22Rv1 (cell line): ENCODE data around the gene MDK.

Source experiments
- ZFX ChIP-seq: fragments of 450-650 bp; IDR thresholded peaks from 2 replicates; pipeline ENCODE4 v1.6.1; 2017; ENCODE audit warnings: antibody characterized with exemption, borderline replicate concordance
- TF ChIP-seq, protein P1 (sequence below): fragments of 450-650 bp; IDR thresholded peaks from 2 replicates; pipeline ENCODE4 v1.5.1; 2017; ENCODE audit warnings: mild to moderate bottlenecking

DNA sequence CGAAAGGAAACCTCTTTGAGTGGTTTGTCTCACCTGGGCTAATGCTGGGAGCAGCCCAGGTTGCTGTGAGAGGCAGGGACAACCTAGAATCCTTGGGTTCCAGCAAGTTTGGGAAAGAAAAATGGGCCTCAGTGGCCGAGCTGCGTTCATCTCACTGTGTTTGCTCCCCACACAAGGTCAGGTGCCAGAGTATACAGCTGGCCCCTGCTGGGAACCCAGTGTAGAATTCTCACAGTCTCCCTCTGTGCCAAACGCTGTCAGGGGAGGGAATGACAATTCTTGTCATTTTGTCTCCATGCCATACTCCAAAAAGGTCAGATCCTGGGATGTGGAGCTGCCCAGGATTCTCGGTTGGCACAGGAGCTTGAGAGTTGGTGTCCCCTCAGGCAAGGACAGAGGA is 29.9 kb upstream of the MDK start:
- TF ChIP-seq, protein P1, sequence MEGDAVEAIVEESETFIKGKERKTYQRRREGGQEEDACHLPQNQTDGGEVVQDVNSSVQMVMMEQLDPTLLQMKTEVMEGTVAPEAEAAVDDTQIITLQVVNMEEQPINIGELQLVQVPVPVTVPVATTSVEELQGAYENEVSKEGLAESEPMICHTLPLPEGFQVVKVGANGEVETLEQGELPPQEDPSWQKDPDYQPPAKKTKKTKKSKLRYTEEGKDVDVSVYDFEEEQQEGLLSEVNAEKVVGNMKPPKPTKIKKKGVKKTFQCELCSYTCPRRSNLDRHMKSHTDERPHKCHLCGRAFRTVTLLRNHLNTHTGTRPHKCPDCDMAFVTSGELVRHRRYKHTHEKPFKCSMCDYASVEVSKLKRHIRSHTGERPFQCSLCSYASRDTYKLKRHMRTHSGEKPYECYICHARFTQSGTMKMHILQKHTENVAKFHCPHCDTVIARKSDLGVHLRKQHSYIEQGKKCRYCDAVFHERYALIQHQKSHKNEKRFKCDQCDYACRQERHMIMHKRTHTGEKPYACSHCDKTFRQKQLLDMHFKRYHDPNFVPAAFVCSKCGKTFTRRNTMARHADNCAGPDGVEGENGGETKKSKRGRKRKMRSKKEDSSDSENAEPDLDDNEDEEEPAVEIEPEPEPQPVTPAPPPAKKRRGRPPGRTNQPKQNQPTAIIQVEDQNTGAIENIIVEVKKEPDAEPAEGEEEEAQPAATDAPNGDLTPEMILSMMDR, result no peak
- no peak for TF ChIP-seq ZFX
